Karpas-422 (cell line): Measurements from ENCODE around the gene SV2C. TPM values are rescaled to one million over a fixed set of nuclear protein-coding genes. Genes with fewer than 3 reads are reported as not detected.

Source experiments
- DNase-seq: peaks from one replicate; pipeline ENCODE4 v3.0.0-alpha.2; 2015
- H2AFZ ChIP-seq: fragments of 200-600 bp; sonication (generic); 2 replicates; pipeline ENCODE4 v1.6.1; 2014; ENCODE audit warnings: antibody characterized with exemption, low read length, mixed read lengths
- H3K27ac ChIP-seq: fragments of 200-600 bp; sonication (generic); 2 replicates; pipeline ENCODE4 v1.5.1; 2014; ENCODE audit warnings: mild to moderate bottlenecking, low read length, moderate library complexity
- H3K27me3 ChIP-seq: fragments of 200-600 bp; sonication (generic); 2 replicates; pipeline ENCODE4 v1.6.1; 2014; ENCODE audit warnings: low read length, mixed read lengths
- H3K36me3 ChIP-seq: fragments of 200-600 bp; sonication (generic); 2 replicates; pipeline ENCODE4 v1.6.1; 2014; ENCODE audit warnings: low read length, mixed read lengths; ENCODE audit not compliant: insufficient read depth
- H3K4me1 ChIP-seq: fragments of 200-600 bp; sonication (generic); 2 replicates; pipeline ENCODE4 v1.6.1; 2014; ENCODE audit warnings: mild to moderate bottlenecking, low read length, mixed read lengths
- H3K4me2 ChIP-seq: fragments of 200-600 bp; sonication (generic); 2 replicates; pipeline ENCODE4 v1.6.1; 2014; ENCODE audit warnings: low read length, low read depth, mild to moderate bottlenecking; ENCODE audit not compliant: poor library complexity, severe bottlenecking
- H3K4me3 ChIP-seq: fragments of 200-600 bp; sonication (generic); 2 replicates; pipeline ENCODE4 v1.5.1; 2014; ENCODE audit warnings: mild to moderate bottlenecking, antibody characterized with exemption, low read length, mixed read lengths
- H3K79me2 ChIP-seq: fragments of 200-600 bp; sonication (generic); 2 replicates; pipeline ENCODE4 v1.6.1; 2014; ENCODE audit warnings: mild to moderate bottlenecking, low read length, mixed read lengths
- H3K9ac ChIP-seq: fragments of 200-600 bp; sonication (generic); 2 replicates; pipeline ENCODE4 v1.6.0; 2014; ENCODE audit warnings: low read length
- H3K9me2 ChIP-seq: fragments of 200-600 bp; sonication (generic), shearing (Covaris generic); replicated peaks from 2 replicates; pipeline ENCODE4 v1.6.0; 2014; ENCODE audit warnings: mild to moderate bottlenecking, low read length, moderate library complexity; ENCODE audit not compliant: insufficient read depth
- H3K9me3 ChIP-seq: fragments of 300-700, 200-600 bp; sonication (generic); 2 replicates; pipeline ENCODE4 v1.6.1; 2014; ENCODE audit warnings: low read length, mixed read lengths
- H4K20me1 ChIP-seq: fragments of 200-600 bp; sonication (generic); 2 replicates; pipeline ENCODE4 v1.6.1; 2014; ENCODE audit warnings: mild to moderate bottlenecking, antibody characterized with exemption, low read length, low read depth; ENCODE audit not compliant: insufficient read depth
- total RNA-seq: library from RNA; depleted of rRNA; stranded (reverse); fragments of >200 nt; shearing (Covaris generic); gene quantifications from 2 replicates; pipeline ENCODE4 v1.2.3, GENCODE V29; 2014; ENCODE audit warnings: low replicate concordance

The SV2C gene
- total RNA-seq, 1 experiment from 2014 or later, result not detected

GRCh38 chr5:76379316-76379715, 296.1 kb downstream of the SV2C start:
- Histone ChIP-seq H3K27me3 (no peaks in the 10 kb centered on the region), H3K9me3 (no peaks in the 10 kb centered on the region), H2AFZ (no peak overlapping the region), H3K4me2 (no peak overlapping the region), H3K9ac (no peak overlapping the region), H3K9me2 (no peaks in the 10 kb centered on the region), H4K20me1 (no peaks in the 10 kb centered on the region), H3K36me3 (no peaks in the 10 kb centered on the region), H3K79me2 (no peaks in the 10 kb centered on the region), H3K4me3 (no peak overlapping the region), H3K4me1 (no peaks in the 10 kb centered on the region), H3K27ac (no peak overlapping the region)
- DNase-seq, result no peak

- Histone ChIP-seq H3K4me2 (no peak overlapping the region), H3K9ac (no peak overlapping the region), H3K4me1 (no peaks in the 10 kb centered on the region), H3K27me3 (no peaks in the 10 kb centered on the region), H3K79me2 (no peaks in the 10 kb centered on the region), H3K36me3 (no peaks in the 10 kb centered on the region), H3K9me2 (no peaks in the 10 kb centered on the region), H3K27ac (no peak overlapping the region), H4K20me1 (no peaks in the 10 kb centered on the region), H3K4me3 (no peak overlapping the region), H3K9me3 (no peaks in the 10 kb centered on the region), H2AFZ (no peak overlapping the region)
- DNase-seq, result no peak
These were observed 296.7 kb downstream of the SV2C start for GRCh38 chr5:76379855-76380254.

- H3K27me3 ChIP-seq, result no peaks in the 10 kb centered on the region
- H3K4me2 ChIP-seq, result no peak overlapping the region
- DNase-seq, result no peak
- H3K36me3 ChIP-seq, result no peaks in the 10 kb centered on the region
- H4K20me1 ChIP-seq, result no peaks in the 10 kb centered on the region
- H3K4me1 ChIP-seq, result no peaks in the 10 kb centered on the region
- H3K9me2 ChIP-seq, result no peaks in the 10 kb centered on the region
- no peaks in the 10 kb centered on the region for H3K79me2 ChIP-seq
- no peaks in the 10 kb centered on the region for H3K9me3 ChIP-seq
- H2AFZ ChIP-seq, result no peak overlapping the region
- H3K9ac ChIP-seq, result no peak overlapping the region
- no peak overlapping the region for H3K27ac ChIP-seq
- H3K4me3 ChIP-seq, result no peak overlapping the region
These were observed 297.3 kb downstream of the SV2C start for GRCh38 chr5:76380346-76381066.

GRCh38 chr5:76383126-76383832, 300.1 kb downstream of the SV2C start:
- no peak overlapping the region for H3K27ac ChIP-seq
- no peak for DNase-seq
- H4K20me1 ChIP-seq, result no peaks in the 10 kb centered on the region
- H3K9me3 ChIP-seq, result no peaks in the 10 kb centered on the region
- no peak overlapping the region for H3K4me3 ChIP-seq
- H3K9ac ChIP-seq, result no peak overlapping the region
- H3K9me2 ChIP-seq, result no peaks in the 10 kb centered on the region
- H3K4me2 ChIP-seq, result no peak overlapping the region
- no peak overlapping the region for H2AFZ ChIP-seq
- H3K4me1 ChIP-seq, result no peaks in the 10 kb centered on the region
- no peaks in the 10 kb centered on the region for H3K27me3 ChIP-seq
- no peaks in the 10 kb centered on the region for H3K36me3 ChIP-seq
- H3K79me2 ChIP-seq, result no peaks in the 10 kb centered on the region

GRCh38 chr5:76384189-76384588, 301.0 kb downstream of the SV2C start:
- no peak overlapping the region for H3K4me2 ChIP-seq
- H3K9me2 ChIP-seq, result no peaks in the 10 kb centered on the region
- no peaks in the 10 kb centered on the region for H3K79me2 ChIP-seq
- no peaks in the 10 kb centered on the region for H3K9me3 ChIP-seq
- no peak for DNase-seq
- H3K36me3 ChIP-seq, result no peaks in the 10 kb centered on the region
- no peaks in the 10 kb centered on the region for H3K4me1 ChIP-seq
- no peak overlapping the region for H3K4me3 ChIP-seq
- no peaks in the 10 kb centered on the region for H4K20me1 ChIP-seq
- H3K9ac ChIP-seq, result no peak overlapping the region
- no peak overlapping the region for H3K27ac ChIP-seq
- no peaks in the 10 kb centered on the region for H3K27me3 ChIP-seq
- no peak overlapping the region for H2AFZ ChIP-seq

- no peaks in the 10 kb centered on the region for H4K20me1 ChIP-seq
- H3K9me2 ChIP-seq, result no peaks in the 10 kb centered on the region
- H3K27ac ChIP-seq, result no peak overlapping the region
- no peaks in the 10 kb centered on the region for H3K27me3 ChIP-seq
- H3K79me2 ChIP-seq, result no peaks in the 10 kb centered on the region
- no peak overlapping the region for H3K4me2 ChIP-seq
- H3K9ac ChIP-seq, result no peak overlapping the region
- H3K4me1 ChIP-seq, result no peaks in the 10 kb centered on the region
- no peak for DNase-seq
- no peaks in the 10 kb centered on the region for H3K36me3 ChIP-seq
- no peak overlapping the region for H2AFZ ChIP-seq
- H3K4me3 ChIP-seq, result no peak overlapping the region
- no peaks in the 10 kb centered on the region for H3K9me3 ChIP-seq
These were observed 301.5 kb downstream of the SV2C start for GRCh38 chr5:76384705-76385104.

- H3K79me2 ChIP-seq, result no peaks in the 10 kb centered on the region
- H3K4me2 ChIP-seq, result no peak overlapping the region
- H3K27ac ChIP-seq, result no peak overlapping the region
- H3K9ac ChIP-seq, result no peak overlapping the region
- no peaks in the 10 kb centered on the region for H3K9me2 ChIP-seq
- no peaks in the 10 kb centered on the region for H4K20me1 ChIP-seq
- no peak for DNase-seq
- H3K4me1 ChIP-seq, result no peaks in the 10 kb centered on the region
- no peaks in the 10 kb centered on the region for H3K27me3 ChIP-seq
- no peaks in the 10 kb centered on the region for H3K36me3 ChIP-seq
- H3K9me3 ChIP-seq, result no peaks in the 10 kb centered on the region
- H3K4me3 ChIP-seq, result no peak overlapping the region
- H2AFZ ChIP-seq, result no peak overlapping the region
These were observed 302.4 kb downstream of the SV2C start for GRCh38 chr5:76385540-76385939.

- Histone ChIP-seq H3K79me2 (no peaks in the 10 kb centered on the region), H3K9me3 (no peaks in the 10 kb centered on the region), H3K36me3 (no peaks in the 10 kb centered on the region), H3K4me3 (no peak overlapping the region), H3K9me2 (no peaks in the 10 kb centered on the region), H3K4me2 (no peak overlapping the region), H3K27me3 (no peaks in the 10 kb centered on the region), H2AFZ (no peak overlapping the region), H3K9ac (no peak overlapping the region), H3K27ac (no peak overlapping the region), H4K20me1 (no peaks in the 10 kb centered on the region), H3K4me1 (no peaks in the 10 kb centered on the region)
- DNase-seq, result no peak
These were observed 303.2 kb downstream of the SV2C start for GRCh38 chr5:76386360-76386759.
